PFSK-1 (cell line): Measurements from ENCODE around the gene NR3C1.

ENCODE experiments used
- FOXP2 ChIP-seq: optimal IDR thresholded peaks from 2 replicates; pipeline ENCODE3; 2011; ENCODE audit warnings: borderline replicate concordance, control low read depth, inconsistent platforms; ENCODE audit not compliant: insufficient read depth; ENCODE audit errors: extremely low read length, extremely low read depth
- POLR2AphosphoS5 ChIP-seq: IDR thresholded peaks from 2 replicates; pipeline ENCODE4 v1.6.1; 2012; ENCODE audit warnings: low read depth, mild to moderate bottlenecking, control low read depth, low read length, moderate library complexity
- SIN3A ChIP-seq: IDR thresholded peaks from 2 replicates; pipeline ENCODE4 v1.6.1; 2012; ENCODE audit warnings: mild to moderate bottlenecking, low read length, moderate library complexity, borderline replicate concordance; ENCODE audit not compliant: insufficient read depth
- TAF1 ChIP-seq: IDR thresholded peaks from 2 replicates; pipeline ENCODE4 v1.6.1; 2012; ENCODE audit warnings: low read length, control low read depth, borderline replicate concordance; ENCODE audit not compliant: insufficient read depth
- TF ChIP-seq, protein P1 (sequence below), 2 experiments: IDR thresholded peaks; 2 replicates each; pipeline versions ENCODE4 v1.6.1 to v1.8.0; 2011 to 2012; ENCODE audit warnings: low read depth in 2 of 2, low read length in 2 of 2, control low read depth in 1 of 2, inconsistent platforms in 1 of 2, mild to moderate bottlenecking in 1 of 2, moderate library complexity in 1 of 2; ENCODE audit not compliant: insufficient read depth in 1 of 2

NR3C1 gene

DNA sequence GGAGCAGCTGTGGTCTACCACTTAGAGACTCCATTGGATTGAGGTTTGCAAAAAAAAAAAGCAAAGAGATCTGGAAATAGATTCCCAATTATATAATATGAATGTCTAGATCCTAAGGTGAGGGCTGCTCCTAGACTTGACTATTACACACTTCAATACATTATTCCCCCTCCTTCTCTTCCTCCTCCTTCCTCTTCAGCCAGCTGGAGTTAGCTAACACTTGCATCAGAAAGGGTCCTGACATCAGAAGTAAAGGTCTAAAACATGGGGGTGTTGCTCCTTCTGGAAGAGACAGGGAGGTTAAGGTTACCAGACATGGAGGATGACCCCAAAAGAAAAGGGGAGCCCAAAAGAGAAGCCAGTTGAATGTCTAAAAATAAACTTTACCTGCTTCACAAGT is 12.9 kb upstream of the NR3C1 start:
- TF ChIP-seq SIN3A (no peak), FOXP2 (no peak), POLR2AphosphoS5 (no peak), TAF1 (no peak)
- TF ChIP-seq, protein P1, sequence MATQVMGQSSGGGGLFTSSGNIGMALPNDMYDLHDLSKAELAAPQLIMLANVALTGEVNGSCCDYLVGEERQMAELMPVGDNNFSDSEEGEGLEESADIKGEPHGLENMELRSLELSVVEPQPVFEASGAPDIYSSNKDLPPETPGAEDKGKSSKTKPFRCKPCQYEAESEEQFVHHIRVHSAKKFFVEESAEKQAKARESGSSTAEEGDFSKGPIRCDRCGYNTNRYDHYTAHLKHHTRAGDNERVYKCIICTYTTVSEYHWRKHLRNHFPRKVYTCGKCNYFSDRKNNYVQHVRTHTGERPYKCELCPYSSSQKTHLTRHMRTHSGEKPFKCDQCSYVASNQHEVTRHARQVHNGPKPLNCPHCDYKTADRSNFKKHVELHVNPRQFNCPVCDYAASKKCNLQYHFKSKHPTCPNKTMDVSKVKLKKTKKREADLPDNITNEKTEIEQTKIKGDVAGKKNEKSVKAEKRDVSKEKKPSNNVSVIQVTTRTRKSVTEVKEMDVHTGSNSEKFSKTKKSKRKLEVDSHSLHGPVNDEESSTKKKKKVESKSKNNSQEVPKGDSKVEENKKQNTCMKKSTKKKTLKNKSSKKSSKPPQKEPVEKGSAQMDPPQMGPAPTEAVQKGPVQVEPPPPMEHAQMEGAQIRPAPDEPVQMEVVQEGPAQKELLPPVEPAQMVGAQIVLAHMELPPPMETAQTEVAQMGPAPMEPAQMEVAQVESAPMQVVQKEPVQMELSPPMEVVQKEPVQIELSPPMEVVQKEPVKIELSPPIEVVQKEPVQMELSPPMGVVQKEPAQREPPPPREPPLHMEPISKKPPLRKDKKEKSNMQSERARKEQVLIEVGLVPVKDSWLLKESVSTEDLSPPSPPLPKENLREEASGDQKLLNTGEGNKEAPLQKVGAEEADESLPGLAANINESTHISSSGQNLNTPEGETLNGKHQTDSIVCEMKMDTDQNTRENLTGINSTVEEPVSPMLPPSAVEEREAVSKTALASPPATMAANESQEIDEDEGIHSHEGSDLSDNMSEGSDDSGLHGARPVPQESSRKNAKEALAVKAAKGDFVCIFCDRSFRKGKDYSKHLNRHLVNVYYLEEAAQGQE (IDR thresholded peaks at IDR 0.05; ENCODE audit: insufficient read depth in 1 of 2, low read depth in 2 of 2, low read length in 2 of 2) = no peak

DNA sequence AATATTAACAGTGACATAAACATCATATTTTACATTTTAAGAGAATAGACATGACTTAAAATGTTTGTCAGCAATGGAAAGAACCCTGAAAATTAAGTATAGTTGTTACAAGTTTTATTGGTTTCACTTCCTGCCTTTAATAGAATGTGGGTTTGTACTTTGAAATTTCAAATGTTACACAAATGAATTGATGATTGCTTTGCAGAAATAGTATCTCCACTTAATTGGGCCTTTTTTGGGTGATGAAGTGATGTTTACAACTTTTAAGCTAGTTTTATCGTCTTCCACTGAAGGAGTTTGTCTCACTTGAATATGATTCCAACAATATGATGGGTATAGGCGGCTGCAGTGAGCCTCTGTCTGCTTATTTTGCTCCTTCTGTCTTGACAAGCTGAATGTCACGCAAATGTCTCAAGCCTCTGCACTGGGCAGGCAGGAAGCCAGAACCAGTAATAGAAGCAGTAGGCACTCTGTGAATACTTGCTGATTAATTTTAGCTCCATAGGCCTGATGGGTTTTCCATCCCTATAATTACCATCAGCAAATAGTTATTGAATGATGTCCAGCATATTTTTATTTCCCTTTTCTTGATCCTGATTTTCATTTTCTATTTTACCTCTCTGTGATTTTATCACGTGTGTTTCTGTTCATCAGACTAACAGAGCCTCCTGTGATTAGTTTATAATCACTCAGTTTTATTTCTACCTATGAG is 10.6 kb upstream of the NR3C1 start:
- TF ChIP-seq FOXP2 (no peak), TAF1 (no peak)
- TF ChIP-seq, protein P1 (IDR thresholded peaks at IDR 0.05; ENCODE audit: insufficient read depth in 1 of 2, low read depth in 2 of 2, low read length in 2 of 2) = no peak

DNA sequence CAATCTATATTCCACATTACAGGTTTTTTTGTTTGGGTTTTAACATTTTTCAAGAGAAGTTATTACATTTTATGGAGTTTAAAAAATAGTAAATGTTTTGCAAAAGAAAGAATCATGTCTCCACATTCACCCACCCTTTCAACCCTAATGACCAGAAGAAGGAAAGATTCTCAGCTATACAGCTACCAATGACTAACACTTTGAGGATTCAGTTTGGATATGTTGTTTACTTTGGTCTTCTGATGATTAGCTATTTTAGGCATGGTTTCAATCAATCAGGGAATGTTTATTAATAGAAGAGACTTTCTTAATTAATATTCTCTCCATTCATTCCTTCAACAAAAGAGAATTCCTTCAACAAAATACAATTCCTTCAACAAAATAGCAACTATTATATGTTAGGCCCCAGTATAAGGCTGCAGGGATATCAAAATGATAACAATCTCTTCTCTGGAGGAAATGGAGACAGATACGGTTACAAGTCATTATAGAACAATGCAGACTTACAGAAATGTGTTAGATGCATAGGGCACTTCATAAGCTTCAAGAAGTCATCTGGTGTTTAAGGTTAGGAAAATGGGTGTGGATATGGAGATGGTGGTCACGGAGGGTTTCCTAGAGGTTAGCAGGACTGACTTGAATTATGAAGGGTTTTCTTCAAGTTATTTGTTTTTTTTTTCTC is 9.3 kb upstream of the NR3C1 start:
- no peak for TF ChIP-seq TAF1
- TF ChIP-seq SIN3A = no peak
- no peak for TF ChIP-seq POLR2AphosphoS5
- TF ChIP-seq, protein P1 (IDR thresholded peaks at IDR 0.05; ENCODE audit: insufficient read depth in 1 of 2, low read depth in 2 of 2, low read length in 2 of 2) = no peak
- no peak for TF ChIP-seq FOXP2

DNA sequence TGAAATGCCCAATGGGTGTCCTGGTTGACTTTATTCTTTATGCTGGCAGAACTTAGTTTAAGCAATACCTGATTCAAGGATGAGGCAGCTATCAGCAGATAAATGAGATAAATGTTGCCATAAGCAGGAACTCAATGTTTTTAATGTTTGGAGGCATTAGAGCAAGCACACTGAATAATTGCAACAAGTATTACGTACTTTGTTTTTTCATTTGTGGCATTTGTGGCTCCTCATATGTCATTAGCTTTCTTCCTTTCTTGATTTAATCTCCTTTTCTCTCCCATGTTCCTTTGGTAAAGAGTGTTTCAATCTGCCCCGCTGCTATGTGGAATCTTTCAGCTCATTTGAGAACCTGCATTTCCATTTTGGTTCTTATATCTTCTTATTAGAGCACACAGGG is 6.4 kb upstream of the NR3C1 start:
- no peak for TF ChIP-seq FOXP2
- TF ChIP-seq TAF1 = no peak
- no peak for TF ChIP-seq POLR2AphosphoS5
- no peak for TF ChIP-seq SIN3A
- TF ChIP-seq, protein P1 (IDR thresholded peaks at IDR 0.05; ENCODE audit: insufficient read depth in 1 of 2, low read depth in 2 of 2, low read length in 2 of 2) = no peak

DNA sequence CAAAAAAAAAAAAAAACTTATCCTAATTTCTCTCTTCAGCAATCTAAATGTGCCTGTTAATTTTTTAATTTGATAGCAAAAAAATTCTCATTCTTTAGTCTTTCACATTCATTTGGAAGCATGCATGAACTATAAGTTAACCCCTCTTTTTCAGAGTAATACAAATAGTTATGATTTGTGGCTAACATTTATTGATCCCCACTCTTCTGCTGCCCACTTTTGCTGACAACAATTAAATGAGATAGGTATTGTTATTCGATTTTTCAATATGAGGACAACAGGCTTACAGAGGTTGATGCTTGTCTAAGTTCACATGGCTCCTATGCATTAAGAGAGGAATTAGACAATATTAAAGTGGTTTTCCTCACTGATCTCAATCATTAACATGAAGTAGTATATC is 2.9 kb upstream of the NR3C1 start:
- no peak for TF ChIP-seq SIN3A
